ENCODE data around the gene CHIT1.

Gene CHIT1

GRCh38 chr1:203200916-203201315 is 28.6 kb downstream of the CHIT1 start:
- in situ Hi-C loops (cut with MboI; ENCODE audit: low pct_unique_long_range_greater_than_20kb, low sequenced_read_pairs), result no loop called here
- DNase-seq, result no peak

- no peak for DNase-seq
- in situ Hi-C loops (cut with MboI; ENCODE audit: low pct_unique_long_range_greater_than_20kb, low sequenced_read_pairs), result no loop called here
These were observed 29.5 kb downstream of the CHIT1 start for GRCh38 chr1:203199816-203200571.

GRCh38 chr1:203199481-203199815 is 30.0 kb downstream of the CHIT1 start:
- DNase-seq, result no peak
- in situ Hi-C loops (cut with MboI; ENCODE audit: low pct_unique_long_range_greater_than_20kb, low sequenced_read_pairs), result no loop called here

GRCh38 chr1:203199002-203199401 is 30.5 kb downstream of the CHIT1 start:
- in situ Hi-C loops (cut with MboI; ENCODE audit: low pct_unique_long_range_greater_than_20kb, low sequenced_read_pairs), result no loop called here
- DNase-seq, result no peak

- in situ Hi-C loops (cut with MboI; ENCODE audit: low pct_unique_long_range_greater_than_20kb, low sequenced_read_pairs), result no loop called here
- DNase-seq, result no peak
These were observed 31.8 kb downstream of the CHIT1 start for GRCh38 chr1:203197625-203198024.

- no peak for DNase-seq
- in situ Hi-C loops (cut with MboI; ENCODE audit: low pct_unique_long_range_greater_than_20kb, low sequenced_read_pairs), result no loop called here
These were observed 33.1 kb downstream of the CHIT1 start for GRCh38 chr1:203196371-203196770.

GRCh38 chr1:203190949-203191348 is 38.5 kb downstream of the CHIT1 start:
- no peak for DNase-seq
- in situ Hi-C loops (cut with MboI; ENCODE audit: low pct_unique_long_range_greater_than_20kb, low sequenced_read_pairs), result no loop called here

- in situ Hi-C loops (cut with MboI; ENCODE audit: low pct_unique_long_range_greater_than_20kb, low sequenced_read_pairs), result no loop called here
- DNase-seq, result peak; percentile 32
These were observed 39.5 kb downstream of the CHIT1 start for GRCh38 chr1:203189951-203190352.

- in situ Hi-C loops (cut with MboI; ENCODE audit: low pct_unique_long_range_greater_than_20kb, low sequenced_read_pairs), result no loop called here
- DNase-seq, result no peak
These were observed 40.7 kb downstream of the CHIT1 start for GRCh38 chr1:203188686-203189232.

- DNase-seq, result no peak
- in situ Hi-C loops (cut with MboI; ENCODE audit: low pct_unique_long_range_greater_than_20kb, low sequenced_read_pairs), result no loop called here
These were observed 41.7 kb downstream of the CHIT1 start for GRCh38 chr1:203187689-203188264.

- in situ Hi-C loops (cut with MboI; ENCODE audit: low pct_unique_long_range_greater_than_20kb, low sequenced_read_pairs), result no loop called here
- no peak for DNase-seq
These were observed 42.2 kb downstream of the CHIT1 start for GRCh38 chr1:203187304-203187685.

- DNase-seq, result peak; percentile 70
- in situ Hi-C loops (cut with MboI; ENCODE audit: low pct_unique_long_range_greater_than_20kb, low sequenced_read_pairs), result no loop called here
These were observed 42.8 kb downstream of the CHIT1 start, which contains the start of gene CHI3L1 for GRCh38 chr1:203186446-203187303. TSS of gene CHI3L1 (minus strand) at chr1:203186704. CDS start at chr1:203186623, 81 bp downstream.

- in situ Hi-C loops (cut with MboI; ENCODE audit: low pct_unique_long_range_greater_than_20kb, low sequenced_read_pairs), result no loop called here
- no peak for DNase-seq
These were observed 43.4 kb downstream of the CHIT1 start for GRCh38 chr1:203186091-203186445.

GRCh38 chr1:203185585-203185984 is 43.9 kb downstream of the CHIT1 start:
- in situ Hi-C loops (cut with MboI; ENCODE audit: low pct_unique_long_range_greater_than_20kb, low sequenced_read_pairs), result no loop called here
- DNase-seq, result no peak

GRCh38 chr1:203185061-203185461 is 44.4 kb downstream of the CHIT1 start:
- DNase-seq, result no peak
- in situ Hi-C loops (cut with MboI; ENCODE audit: low pct_unique_long_range_greater_than_20kb, low sequenced_read_pairs), result no loop called here

GRCh38 chr1:203184467-203184866 is 45.0 kb downstream of the CHIT1 start:
- in situ Hi-C loops (cut with MboI; ENCODE audit: low pct_unique_long_range_greater_than_20kb, low sequenced_read_pairs), result no loop called here
- DNase-seq, result no peak

GRCh38 chr1:203183828-203184227 is 45.6 kb downstream of the CHIT1 start:
- in situ Hi-C loops (cut with MboI; ENCODE audit: low pct_unique_long_range_greater_than_20kb, low sequenced_read_pairs), result no loop called here
- no peak for DNase-seq

- in situ Hi-C loops (cut with MboI; ENCODE audit: low pct_unique_long_range_greater_than_20kb, low sequenced_read_pairs), result no loop called here
- DNase-seq, result no peak
These were observed 47.0 kb downstream of the CHIT1 start for GRCh38 chr1:203182387-203182953.

- in situ Hi-C loops (cut with MboI; ENCODE audit: low pct_unique_long_range_greater_than_20kb, low sequenced_read_pairs), result no loop called here
These were observed 47.7 kb downstream of the CHIT1 start for GRCh38 chr1:203181586-203182386.

More at GRCh38 chr1:203181586-203182386, 47.7 kb downstream of the CHIT1 start:
- DNase-seq, result no peak
